Measurements from ENCODE around the gene FARS2.

Gene FARS2

DNA sequence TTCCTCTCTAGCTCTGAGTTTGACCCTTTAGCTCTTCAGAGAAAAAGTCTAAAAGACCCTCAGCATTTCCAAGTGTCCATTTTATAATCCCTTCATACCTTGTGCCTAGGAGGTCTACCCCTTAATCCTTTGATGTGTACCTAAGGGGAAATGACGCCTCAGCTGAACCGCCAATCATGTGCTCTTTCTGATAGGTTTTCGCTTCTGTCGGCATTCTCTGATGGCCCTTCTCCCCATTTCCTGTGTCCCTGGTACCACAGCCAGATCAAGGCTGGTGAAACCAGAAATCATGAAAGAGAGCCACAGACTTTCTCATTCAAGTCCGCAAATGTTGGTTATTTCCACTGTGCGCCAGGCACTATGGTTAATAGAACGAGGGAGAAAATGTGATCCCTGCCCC, 333.9 kb downstream of the FARS2 start:
- no peak for DNase-seq

- no peak for DNase-seq
Observed at GRCh38 chr6:5597413-5597812, 336.1 kb downstream of the FARS2 start.

GRCh38 chr6:5598123-5598522, 336.8 kb downstream of the FARS2 start:
- no peak for DNase-seq

DNA sequence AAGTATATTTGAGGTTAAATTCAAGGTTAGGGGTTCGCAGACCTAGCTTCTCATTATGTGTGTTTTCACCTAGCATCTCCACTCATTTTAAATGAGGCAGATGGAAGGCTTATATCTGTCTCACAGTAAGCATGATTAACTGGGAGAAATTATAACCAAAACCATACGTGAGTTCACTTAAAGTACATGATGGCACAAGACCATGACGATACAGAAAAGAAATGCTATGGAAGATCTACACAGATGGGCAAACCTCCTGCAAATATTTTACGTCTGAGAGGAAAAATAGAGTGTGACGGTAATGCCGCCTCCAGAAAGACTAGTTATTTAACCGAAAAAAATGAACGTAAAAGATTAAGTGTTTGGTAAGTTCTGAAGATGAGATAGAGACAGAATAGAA, 337.8 kb downstream of the FARS2 start:
- no peak for DNase-seq

- no peak for DNase-seq
Observed at GRCh38 chr6:5605937-5606336, 344.6 kb downstream of the FARS2 start.

- DNase-seq = no peak
Observed at GRCh38 chr6:5606546-5606945, 345.2 kb downstream of the FARS2 start.

- no peak for DNase-seq
Observed at GRCh38 chr6:5610640-5611039, 349.3 kb downstream of the FARS2 start.

DNA sequence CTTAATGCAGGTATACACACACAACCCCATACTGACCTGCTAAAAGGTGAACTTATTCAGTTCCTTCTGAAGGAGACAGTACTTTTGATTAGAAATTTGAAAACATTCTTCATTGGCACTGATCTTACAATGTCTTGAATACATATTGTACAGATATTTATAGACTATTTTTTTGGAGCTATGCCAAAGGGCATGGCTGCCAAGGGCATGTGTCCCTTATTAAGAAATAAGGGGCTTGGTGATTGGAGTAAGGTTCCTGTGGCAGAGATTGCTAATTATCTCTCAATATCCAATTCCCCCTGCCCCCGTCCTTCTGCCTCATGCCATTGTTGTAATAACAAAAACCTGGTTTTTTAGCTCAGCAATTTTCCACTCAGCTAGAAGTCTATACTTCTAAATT, 355.9 kb downstream of the FARS2 start:
- DNase-seq = no peak

DNA sequence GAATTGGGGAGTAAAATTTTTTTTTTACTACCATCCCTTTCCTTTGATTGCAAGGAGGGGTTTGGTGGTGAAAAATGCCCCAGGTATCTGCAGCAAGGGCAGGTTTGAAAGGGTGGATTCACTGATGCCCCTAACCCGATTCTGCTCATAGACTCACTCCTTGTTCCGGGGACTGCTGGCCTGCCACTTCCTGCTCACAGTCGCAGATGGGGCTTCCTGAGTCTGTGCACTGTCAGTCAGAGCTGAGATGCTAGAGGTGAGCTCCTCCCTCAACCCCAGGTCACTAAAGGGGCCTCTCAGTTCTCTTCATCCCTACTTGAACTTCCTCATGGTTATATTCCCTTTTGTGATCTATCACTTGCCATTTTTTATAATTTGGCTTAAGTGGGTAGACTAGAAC, 357.9 kb downstream of the FARS2 start:
- DNase-seq = no peak

DNA sequence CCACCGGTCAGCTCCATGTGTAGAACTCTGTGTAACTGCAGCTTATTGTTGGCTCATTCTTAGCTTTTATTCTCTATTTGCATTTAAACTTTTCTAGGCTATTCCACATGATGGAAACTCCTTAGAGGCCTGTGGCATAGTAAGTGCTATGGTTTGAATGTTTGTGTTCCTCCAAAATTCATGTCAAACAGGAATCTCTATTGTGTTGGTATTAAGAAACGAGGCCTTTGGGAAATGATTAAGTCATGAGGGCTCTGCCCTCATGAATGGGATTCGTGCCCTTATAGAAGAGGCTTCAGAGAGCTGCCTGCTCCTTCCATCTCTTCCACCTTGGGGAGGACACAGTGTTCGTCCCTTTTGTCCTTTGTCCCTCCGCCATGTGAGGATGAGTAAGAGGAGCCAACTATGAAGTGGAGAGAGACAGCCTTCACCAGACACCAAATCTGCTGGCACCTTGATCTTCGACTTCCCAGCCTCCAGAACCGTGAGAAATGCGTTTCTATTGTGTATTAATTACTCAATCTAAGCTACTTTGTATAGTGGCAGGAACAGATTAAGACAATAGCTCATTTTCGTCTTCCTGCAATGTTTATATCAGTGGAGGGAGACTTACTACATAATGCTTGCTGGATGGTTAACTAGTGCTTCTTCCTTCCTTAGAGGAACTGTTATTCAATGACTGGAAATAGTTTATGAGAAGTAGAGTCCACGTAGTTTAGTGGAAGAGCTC, 361.1 kb downstream of the FARS2 start:
- DNase-seq = no peak

DNA sequence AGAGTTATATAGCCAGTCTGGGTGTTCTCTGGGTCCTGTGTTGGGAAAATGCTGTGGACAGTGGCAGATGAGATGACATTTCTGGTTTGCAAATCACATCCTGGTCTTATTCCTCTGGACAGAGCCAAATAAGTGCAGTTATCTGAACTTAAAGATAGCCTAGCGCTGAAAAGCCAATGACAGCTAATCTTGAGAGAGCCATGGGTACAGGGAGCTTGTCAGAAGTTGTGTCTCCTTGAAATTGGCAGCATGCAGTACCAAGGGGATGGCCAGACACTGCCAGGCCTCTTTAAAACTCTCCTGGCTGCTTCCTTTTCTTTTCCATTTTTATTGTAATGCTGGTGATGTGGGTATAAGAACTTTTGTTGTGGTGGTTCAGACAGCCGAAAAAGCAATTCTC, 362.5 kb downstream of the FARS2 start:
- DNase-seq = no peak

DNA sequence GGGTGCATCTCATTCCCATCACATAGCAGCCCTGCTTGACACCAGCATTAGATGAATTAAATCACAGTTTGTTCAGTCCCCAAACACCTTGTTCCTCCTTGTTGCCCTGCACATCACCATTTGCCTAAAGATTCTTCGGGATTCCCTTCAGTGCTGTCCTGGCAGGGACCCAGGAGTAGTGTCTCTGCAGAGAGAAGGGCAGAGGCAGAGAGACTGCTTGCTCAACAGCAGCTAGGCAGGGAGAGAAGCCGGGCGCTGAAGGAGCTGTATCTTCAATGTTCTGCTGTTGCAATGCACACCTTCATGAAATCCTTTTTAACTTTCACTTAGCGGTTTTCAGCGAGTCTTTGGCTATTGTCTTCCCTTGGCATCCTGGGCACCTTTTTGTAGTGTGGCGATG, 362.9 kb downstream of the FARS2 start:
- no peak for DNase-seq

- DNase-seq = no peak
Observed at GRCh38 chr6:5626727-5627426, 365.6 kb downstream of the FARS2 start.

DNA sequence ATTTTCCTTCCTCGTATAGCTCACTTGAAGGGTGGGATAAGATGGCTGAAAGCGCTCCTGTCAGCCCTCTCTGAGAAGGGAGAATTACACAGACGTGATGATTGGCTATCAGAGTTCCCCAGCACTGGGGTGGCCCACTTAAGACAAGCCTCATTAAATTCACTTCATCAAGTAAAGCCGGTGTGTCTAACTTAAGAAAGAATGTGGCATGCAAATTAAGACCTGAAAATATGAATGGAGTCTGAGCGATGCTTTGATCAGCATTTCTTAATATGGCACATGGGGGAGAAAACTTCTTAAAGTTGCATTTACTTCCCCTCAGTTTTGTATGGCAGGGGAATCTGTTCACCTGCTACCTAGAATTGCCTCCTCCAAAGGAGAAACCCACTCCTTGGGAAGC, 369.3 kb downstream of the FARS2 start:
- DNase-seq = no peak

DNA sequence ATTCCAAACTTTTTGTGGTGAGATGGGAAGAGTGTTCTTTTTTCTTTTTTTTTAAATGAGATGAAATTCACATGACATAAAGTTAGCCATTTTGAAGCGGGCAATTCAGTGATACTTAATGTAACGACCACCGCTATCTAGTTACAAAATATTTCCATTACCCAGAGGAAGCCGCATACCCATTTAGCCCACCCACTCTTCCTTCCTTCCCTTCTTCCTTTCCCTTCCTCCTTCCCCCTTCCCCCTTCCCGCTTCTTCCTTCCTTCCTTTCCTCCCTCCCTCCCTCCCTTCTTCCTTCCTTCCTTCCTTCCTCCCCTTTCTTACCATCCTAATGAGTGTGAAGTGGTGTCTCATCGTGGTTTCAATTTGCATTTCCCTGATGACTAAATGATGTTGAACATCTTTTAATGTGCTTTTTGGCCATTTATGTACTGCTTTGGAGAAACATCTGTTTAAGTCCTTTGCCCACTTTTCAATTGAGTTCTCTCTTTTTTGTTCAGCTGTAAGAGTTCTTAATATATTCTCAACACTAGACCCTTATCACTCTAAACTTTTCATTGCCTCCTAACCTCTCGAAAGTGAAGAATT, 371.1 kb downstream of the FARS2 start:
- no peak for DNase-seq

GRCh38 chr6:5634525-5634924, 373.2 kb downstream of the FARS2 start:
- no peak for DNase-seq

DNA sequence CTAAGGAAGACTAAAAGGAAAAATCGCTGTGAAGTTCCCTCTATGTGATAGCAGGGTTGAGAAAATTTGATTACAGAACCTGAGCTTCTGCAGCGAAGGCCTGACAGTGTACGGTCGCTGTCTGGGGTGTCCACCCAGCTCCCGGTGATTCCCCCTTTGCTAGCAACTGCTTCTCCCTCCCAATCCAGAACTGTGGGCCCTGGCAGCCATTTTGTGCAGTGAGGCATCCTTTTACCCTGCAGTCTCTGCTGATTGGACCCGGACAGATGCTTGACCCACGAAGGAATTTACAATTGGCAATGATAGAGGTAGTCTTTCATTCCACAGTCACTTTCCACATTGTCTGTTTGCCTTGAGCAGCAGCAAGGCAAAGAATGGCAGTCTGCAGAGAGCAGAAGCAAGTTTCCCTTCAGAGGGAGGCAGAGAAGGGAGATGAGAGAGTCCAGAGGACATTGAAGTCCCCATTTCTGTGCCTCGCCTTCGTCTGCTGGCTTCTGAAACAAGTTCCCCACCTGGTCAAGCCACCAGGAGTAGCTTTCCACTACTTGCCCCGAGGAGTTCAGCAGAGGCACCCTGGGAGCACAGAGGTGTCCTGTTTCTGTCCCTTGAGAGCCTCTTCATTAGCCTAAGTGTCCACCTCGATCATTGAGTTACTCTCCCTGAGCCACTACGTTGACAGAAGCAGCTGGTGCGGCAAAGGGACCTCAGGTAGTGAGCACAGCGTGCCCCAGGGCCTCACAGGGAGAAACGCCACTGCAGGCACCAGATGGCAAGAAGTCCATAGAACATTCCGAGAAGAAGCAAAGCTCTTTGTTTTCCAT, 375.1 kb downstream of the FARS2 start:
- no peak for DNase-seq

DNA sequence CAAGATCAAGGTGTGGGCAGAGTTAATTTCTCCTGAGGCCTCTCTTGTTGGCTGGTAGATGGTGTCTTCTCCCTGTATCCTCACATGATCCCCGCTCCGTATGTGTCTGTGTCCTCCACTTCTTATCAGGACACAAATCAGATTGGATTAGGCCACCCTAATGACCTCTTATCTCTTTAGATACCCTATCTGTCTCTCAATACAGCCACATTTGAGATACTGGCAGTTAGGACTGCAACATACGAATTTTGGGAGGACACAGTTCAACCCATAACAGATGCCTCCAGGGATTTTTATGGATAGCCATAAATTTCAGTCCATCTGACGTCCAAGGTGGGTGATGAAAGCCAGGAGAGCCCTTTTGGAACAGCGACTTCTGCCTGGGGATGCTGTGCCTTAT, 376.4 kb downstream of the FARS2 start:
- DNase-seq = no peak

DNA sequence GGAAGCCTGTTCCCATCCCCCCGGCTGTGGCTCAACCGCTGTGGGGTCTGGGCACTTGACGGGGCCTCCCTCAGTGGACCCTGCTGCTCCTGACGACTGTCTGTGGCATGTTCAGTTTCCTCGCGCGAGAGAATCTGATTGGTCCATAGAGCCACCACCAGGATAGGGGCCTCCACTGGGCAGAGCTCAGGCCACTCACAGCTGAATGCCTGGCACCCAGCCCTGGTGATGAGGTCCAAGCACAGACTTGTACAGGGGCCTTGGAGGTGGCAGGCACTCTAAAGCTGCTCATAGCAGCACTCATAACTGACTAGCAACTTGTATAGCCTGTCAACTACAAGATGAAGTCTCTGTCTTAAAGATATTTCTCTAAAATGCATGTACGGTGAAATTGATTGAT, 377.4 kb downstream of the FARS2 start:
- DNase-seq = no peak

DNA sequence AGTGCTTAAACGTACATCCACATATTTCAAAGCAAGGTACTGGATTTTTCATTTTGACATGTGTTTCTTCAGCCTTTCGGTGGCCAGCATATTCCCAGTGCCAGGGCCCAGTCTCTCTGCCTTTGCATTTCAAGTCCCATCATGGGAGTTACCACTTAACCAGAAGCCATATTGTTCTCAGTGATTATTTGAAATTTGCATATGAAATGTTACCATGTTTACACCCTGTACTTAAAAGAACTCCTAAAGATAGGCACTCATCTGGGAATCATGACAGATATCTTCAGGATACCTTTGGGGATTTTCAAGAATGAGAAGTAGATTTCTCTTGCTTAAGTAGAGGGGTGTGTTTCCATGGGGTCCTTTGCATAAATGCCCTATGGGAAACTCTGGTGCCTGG, 377.9 kb downstream of the FARS2 start:
- DNase-seq = no peak

DNA sequence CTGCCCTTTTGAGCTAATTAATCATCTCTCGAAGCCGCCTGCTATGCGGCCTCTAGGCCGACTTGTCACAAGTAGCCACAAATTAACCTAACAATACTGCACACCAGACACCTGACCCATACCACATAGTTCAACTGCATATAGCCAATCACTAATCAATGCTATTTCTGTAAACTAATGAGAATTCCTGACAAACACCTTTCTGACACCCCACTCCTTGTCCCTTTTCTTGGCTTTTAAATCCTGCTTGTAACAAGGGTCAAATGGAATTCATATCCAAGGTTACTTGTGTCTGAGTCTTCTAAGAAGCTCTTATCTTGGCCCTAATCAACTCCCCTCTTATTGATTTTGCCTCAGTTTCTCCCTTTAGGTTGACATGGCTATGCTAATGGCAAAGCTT, 379.3 kb downstream of the FARS2 start:
- DNase-seq = no peak

DNA sequence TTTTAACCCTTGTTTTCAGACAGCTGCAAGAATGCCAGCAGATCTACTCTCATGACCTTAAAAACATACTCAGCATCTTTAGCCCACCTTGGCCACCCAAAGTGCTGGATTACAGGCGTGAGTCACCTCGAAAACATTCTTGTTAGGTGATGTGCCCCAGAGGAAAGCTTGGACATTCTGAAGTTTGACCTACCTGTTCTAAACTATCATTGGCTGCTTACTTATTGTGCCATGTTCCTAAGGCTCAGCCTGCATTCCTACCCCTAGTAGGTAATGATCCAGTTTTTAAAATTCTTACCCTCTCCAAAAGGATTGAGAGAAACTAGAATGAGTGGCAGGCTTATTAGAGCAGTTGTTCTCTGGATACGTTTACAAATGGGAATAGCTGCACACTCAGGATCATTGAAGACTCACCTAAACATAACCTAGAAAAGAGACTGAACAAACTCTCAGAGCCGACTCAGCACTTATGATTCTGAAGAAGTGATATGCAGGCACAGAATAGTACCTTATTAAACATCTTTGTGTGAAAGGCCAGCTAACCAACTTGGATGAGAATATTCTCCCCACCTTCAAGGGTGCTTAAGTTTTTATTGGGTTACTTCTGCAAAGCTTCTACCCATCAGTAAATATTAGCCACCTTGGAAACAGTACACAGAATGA, 383.3 kb downstream of the FARS2 start:
- no peak for DNase-seq
